Stimulated activated CD4-positive, alpha-beta T cell treated with anti-CD3 and anti-CD28 coated beads, Interleukin-4, amount 100 ng/mL, for 1 hour (primary cell): ENCODE data around the gene TRIM2.

Experiments
- DNase-seq: peaks from one replicate; pipeline ENCODE4 v3.0.0-alpha.2; 2020

The TRIM2 gene

DNA sequence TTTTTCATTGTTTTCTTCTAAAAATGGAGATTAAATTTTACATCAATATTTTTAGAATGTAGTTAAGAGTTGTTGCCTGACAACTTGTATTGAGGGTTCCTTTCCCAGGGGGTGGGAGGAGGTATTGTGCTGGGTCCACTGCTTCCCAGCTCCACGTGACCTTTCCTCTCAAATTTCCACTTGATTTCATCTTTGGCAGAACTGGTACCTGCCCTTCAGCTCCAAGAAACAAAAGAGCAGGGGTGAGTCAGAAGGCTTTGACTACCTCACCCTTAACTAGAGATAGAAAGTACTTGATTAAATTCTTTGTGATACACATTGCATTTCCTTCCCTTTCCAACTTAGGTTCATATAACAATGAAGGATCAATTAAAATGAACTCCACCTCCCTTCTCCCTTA is 19.7 kb downstream of the TRIM2 start:
- DNase-seq, result no peak

DNA sequence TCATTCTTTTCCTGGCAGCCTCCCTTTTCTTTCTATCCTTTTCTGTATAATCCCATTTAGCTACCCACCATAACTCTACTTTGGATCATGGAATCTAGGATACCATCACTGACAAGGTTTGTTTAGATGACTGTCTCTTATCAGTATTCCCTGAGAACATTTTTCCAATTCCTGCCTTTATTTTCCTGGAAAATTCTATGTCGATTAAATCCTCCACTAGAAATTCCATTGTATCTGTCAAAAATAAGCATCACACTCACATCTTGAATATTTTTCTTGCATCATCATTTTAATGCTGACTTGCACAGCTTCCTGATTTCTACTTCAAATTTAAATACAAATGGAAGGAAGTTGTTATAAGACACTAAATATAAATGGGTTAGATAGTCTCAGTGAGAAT is 20.2 kb downstream of the TRIM2 start:
- DNase-seq, result no peak

DNA sequence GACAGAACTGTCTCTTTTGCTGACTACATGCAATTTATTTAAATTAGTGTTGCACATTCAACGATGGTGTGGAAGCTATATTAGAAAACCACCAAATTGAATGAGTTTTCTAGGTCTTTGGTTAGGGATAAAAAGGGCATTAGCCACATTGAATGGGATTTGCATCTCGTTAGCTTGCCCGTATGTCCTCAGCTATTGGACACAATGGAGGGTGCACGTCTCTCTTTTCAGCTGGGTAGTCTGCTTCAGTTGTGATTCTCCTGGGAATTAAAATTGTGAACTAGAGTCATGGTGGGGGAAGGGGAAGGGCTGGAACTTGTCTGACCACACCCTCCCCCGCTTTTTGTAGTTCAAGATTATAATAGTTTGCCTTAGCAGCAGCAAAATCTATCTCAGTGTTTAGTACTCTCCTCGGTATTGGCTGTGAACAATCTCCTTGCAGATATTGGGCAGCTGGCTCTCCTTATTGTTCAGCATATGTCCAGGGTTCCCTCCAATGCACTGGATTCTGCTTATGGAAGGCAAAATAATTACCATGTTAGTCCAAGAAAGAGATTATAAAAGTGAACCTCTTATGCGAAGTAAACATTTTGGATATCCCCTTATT is 23.3 kb downstream of the TRIM2 start:
- no peak for DNase-seq

DNA sequence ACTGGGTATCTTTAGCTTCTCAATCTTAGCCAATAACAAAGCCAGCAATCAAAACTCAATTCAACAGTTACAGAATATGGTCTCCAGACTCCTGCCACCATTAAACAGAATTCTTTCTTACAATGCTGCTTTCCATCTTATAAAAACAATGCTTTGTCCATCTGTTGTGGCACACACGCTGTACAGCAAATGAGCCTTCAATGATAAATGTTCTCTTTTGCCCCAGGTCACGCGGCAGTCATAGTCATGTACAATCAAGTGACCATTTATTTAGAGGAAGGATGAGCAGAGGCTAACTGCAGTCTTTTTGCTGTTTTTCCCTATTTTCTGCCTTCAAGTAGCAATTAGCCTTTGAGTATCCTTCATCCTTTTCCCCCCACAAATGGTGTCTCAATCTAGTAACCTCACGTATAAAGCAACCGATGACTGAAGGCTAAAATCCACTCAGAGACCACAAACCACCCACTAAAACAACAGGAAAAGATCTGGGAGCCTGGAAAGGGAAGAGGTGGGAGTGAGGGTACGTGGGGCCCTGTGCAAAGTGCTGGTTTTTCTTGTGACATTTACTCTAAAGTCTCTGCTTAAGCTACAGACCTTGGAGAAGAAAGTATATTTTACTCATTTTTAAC is 24.4 kb downstream of the TRIM2 start:
- no peak for DNase-seq

DNA sequence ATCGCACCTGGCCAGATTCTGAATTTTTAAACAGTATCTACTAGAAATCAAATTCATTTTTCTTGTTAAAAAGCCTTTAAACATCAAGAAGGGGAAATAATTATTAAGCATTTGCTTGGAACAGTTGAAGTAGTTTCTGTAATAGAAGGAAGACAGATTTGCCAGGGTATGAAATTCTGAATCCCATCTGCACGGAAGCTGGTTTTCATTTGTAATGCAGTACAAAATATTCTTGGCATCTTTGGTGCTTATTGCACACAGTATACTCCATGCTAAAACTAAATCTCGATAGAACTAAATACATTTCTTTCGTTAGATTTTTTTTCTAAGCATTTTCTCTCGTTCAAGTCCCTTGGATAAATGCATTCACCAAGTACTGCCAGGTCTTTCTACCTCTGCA is 25.3 kb downstream of the TRIM2 start:
- DNase-seq, result no peak

DNA sequence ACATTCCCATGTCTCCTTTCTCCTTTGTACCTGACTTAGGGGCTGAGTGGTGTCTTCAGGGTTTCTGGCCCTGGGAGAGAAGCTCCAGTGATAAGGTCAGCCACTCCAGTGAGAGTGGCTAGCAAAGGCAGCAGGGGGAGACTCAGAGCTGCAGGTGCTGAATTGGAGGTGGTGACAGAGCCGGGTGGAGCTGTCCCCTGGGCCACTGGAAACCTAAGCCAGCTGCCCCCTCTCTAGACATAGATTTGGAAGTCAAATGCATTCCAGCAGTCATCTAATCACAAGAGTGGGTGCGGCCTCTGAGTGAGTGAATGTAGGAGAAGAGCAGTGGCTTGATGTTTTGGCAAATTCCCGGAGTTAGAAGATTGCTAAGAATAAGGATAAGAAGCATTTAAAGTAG is 28.5 kb downstream of the TRIM2 start:
- no peak for DNase-seq

DNA sequence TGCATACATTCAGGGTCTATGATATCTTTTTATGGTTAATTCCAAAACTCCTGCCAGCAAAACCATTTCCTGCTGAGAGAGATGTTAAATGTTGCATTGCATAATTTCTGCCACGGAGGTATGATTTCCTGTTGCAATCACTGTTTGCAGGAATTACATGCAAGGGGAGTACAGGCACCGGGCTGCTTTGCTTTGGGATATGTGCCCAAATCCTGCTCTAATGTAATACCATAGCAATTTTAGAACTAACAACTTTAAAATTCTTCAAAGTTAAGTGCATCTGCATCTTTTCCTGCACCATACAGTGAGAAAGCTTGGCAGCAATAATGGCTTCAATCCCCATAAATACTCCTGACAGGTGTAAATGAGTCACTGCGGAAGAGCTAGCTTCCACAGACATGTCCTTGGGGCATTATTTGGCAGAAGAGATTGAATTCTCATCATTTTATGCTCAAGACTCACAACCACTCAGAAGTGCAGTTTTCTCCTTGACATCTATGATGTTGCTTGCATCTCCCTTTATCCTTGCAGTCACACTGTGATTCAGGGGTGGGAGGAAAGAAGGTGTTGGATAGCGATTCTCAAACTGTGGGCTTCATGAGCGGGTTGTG is 29.6 kb downstream of the TRIM2 start:
- DNase-seq, result no peak

DNA sequence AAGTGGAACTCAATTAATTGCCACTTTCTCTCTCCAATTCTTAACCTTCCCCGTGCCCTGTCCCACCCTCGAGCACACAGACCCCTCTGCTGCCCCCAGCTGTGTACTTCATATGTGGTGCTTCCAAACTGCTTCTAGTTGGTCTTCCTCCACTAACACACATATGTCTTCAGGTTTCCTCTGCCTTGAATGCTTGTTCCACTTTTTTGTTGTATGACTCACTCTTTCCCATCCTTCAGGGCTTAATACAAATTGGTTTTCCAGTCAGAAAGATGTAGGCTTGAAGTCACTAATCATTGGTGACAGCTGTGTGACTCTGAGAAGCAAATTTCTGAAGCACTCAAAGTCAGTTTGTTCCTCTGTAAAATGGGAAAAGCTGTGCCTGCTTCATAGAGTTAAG is 30.6 kb downstream of the TRIM2 start:
- DNase-seq, result no peak

DNA sequence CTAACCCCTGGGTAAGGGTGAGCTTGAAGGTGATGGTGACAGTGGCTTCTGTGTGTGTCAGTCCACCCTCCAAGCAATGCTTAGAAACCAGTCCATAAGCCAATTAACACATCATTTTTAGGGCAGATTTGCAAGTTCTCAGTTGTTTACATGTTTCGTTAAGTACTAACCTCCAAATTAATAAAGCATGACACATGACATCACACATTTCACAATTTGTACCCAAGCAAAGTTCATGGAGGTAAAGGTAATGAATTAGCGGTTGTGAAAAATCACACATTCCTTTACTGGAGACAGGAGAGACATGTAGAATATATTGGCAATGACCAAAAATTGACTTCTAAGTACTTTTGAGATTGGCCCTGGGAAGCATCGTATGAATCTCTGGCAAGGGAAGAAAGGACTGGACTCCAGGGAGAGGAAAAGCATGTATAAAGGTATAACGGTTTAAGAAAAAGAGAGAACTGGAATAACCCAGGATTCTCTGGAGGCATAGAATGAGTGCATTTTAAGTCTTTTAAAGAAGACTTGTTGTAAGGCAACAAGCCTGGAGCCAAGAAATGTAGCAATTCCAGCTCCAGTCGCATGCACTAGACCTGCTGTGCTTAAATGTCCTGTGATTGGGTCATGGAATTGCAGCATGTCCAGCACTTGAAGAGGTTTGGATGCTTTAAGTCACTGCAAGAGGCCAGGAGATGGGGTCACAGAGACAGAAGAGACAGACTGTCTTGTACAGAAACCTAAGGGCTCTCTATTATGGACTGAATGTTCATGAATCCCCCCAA is 34.1 kb downstream of the TRIM2 start:
- DNase-seq, result no peak

DNA sequence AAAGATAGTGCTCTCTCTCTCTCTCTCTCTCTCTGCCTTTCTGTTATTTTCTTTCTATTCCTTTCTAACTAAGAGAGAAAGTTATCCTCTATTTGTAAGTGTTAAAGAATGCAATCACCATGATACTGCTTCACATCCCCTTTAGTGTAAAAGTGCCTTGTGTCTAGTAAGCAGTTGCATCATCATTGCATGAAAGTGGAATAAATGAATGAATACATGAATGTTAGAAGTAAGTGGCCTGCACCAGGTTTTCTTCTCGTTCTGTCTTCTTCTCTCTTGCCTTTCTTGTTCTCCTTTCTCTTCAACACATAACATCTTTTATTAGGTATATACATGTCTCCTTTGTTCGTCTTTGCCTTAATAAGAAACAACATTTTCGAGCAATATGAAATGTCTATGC is 35.2 kb downstream of the TRIM2 start:
- DNase-seq, result no peak

DNA sequence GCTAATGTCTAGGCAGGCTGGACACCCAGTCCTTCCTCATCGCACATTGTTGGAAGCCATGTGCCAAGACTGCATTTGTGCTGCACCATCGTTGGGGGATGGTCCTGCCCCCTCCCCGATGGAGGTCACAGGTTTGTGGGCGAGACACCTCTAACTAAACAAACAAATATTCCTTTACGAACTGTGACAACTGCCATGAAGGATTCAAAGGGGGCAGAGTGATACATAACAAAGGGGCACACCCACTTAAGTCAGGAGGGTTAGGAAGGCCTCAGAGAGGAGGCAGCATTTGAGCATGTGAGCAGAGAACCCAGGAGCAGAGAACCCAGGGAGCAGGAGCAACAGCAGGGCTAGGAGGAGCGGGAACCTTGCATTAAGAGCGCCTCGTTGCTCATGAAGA is 37.1 kb downstream of the TRIM2 start:
- no peak for DNase-seq

DNA sequence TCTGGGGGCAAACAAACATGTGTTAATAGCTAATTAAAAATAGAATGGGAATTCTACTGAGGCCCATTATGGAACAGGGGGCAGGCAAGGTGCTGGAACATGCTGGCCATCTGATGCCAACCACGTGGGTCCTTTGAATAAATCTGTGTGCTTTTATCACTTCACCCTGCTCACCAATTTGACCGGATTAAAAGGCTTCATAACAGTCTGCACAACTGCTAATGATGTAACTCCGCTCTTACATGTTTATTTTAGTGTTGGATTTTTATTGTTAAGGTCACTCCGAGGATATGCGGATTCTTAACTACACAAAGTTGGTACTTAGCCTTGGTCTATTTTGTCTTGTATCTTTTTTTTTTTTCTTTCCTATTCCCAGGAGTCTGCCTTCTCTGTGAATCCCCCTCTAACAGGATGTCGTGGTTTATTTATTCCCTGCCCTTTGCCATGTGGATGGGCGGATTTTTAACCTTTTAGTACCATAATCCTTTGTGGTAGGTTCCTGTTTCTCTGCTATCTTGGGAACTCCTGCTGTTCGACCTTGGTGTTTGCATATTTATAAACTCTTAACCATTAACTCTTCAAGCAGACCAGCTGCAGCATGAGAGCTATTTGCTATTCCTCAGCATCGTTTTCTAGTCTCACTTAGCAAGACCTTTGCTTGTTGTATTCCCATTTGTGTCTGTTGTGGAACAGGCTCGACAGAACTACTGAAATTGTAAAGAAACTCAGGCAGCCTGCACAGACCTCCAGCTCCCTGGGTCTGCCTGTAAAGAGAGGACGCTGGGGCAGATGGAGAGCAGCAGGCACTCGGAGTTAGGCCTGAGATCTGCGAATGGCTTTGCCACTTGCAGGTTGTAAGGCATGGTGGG is 38.0 kb downstream of the TRIM2 start:
- no peak for DNase-seq

DNA sequence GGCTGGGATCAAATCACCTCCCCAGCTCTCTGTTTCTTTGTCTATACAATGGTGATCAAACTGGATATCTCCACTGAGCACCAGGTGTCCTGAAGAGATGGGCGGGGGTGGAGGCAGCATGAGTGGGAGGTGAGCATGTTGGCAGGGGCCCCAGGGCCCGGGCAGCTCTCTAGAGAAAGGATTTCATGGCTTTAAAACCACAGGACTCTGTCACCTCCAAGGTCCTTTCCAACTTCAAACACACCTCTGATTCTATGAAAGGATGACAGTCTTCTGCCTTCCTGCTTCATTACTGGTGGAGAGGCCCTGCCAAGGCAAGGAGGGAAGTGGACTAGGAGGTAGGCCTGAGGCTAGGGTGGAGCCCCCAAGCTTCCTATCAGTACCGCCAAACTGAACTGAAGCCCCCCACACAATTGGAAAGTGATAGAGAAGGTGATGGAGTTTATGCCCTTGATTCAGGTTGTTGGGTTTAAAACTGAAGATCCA is 38.6 kb downstream of the TRIM2 start:
- DNase-seq, result no peak

DNA sequence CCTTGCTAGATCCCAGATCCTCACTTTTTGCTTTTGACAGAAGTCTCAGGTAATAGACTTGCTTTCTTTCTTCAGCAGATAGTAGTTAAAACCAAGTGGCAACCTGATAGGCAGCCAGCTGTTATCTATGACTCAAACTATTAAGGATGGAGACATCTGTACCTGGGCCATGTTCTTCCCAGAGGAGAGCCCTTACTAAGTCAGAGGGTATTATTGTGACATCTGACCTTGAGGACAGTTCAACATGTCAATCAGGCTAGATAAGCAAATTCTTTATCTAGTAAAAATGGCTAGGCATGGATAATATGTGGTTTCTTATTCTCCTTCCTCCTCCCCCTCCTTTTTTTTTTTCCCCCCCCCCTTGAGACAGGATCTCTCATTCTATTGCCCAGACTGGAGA is 39.2 kb downstream of the TRIM2 start:
- no peak for DNase-seq

DNA sequence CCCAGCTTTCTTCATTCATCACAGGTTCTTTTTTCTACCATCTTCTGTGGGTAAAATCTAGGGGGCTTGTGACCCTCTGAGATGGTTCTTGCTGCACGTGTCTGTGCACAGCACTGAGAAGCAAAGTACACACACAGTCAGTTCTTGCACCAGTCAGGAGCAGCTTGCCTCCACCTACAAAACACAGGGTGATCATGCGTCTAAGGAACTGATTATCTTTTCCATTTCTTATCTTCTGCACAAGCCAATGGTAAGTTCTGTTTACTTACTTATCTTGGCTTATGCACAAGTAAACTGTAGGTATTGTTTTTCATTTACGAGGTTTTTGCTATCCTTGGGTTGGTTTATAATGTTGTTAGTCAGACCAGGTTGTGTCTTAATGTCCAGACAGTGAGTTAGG is 40.7 kb downstream of the TRIM2 start:
- DNase-seq, result no peak

DNA sequence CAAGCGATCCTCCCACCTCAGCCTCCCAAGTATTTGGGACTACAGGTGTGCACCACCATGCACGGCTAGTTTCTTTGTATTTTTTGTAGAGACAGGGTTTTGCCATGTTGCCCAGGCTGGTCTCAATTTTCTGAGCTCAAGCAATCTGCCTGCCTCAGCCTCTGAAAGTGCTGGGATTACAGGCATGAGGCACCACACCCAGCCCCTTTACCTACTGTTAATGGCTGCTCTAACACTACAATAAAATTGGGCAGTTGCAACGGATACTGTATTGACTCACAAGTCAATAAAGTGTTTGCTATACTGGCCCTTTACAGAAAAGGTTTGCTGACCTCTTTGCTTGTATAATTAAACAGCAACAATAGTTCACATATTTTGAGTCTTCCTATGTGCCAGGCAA is 41.5 kb downstream of the TRIM2 start:
- no peak for DNase-seq

DNA sequence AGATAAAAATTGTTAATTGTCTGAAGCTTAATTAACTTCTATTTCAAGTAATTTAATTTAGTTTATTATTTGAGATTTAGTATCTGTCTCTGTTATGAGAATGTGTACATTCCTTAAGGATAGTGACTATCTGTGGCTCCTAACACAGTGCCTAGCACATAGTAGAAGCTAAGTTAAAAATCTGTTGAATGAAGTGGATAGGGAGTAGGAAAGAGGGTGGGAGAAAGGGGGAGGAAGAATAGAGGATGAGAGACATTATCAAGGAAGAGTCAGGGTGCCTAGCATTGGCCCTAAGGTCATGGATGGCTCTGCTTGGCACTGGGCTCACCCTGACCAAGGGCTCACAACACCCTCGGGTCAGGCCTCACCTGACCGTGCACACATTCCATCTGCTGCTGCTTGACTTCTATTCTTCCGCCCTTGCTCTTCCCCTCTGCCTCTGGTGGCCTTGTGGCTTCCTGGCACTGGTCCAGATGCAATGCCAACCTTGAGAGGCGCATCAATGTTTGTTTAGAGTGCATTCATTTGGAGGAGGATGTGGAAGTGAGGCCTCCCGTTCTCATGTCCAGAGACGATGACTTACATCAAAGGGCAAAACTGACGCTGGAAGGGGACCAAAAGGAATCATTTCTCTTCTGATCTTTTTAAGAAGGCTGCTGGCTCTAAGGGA is 42.3 kb downstream of the TRIM2 start:
- DNase-seq, result no peak

DNA sequence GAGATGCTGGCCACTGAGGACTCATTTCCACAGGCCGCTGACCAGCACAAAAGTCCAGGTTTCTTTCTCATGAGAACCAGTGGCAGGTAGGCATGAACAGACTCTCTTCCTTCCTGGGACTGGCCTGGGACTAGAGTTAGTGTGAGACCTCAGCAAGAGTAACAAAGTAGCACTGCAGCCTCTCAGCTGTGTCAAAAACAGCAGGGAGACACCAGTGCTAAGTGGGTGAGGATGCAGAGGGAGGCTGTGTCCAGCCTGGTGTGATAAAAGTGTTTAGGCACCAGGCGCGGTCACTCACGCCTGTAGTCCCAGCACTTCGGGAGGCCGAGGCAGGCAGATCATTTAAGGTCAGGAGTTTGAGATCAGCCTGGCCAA is 42.9 kb downstream of the TRIM2 start:
- DNase-seq, result no peak

DNA sequence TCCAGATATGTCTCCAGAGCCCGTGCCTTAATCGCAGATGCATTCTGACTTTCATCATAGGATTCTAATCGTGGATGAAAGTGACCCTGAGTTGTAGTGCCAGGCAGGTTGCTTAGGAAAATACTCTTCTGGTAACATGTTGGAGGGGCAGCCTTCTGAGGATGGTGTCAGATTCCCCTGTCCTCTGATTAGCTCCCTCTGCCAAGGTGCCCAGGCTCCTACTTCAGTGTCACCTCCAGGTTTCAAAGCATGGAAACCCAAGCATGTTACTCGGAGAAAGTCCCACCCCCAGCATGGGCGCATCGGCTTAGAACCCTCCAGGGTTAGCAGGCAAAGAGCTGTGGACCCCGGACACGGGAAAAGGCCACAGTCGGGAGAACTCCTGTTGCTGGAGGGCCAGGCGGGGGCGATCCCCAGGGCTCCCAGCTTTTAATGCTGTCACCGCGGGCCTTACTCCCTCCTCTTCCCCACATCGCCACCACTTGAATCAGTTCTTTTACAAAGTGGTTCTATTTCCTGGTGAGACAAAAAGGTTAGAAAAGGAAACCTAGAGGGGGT is 44.5 kb downstream of the TRIM2 start:
- no peak for DNase-seq

DNA sequence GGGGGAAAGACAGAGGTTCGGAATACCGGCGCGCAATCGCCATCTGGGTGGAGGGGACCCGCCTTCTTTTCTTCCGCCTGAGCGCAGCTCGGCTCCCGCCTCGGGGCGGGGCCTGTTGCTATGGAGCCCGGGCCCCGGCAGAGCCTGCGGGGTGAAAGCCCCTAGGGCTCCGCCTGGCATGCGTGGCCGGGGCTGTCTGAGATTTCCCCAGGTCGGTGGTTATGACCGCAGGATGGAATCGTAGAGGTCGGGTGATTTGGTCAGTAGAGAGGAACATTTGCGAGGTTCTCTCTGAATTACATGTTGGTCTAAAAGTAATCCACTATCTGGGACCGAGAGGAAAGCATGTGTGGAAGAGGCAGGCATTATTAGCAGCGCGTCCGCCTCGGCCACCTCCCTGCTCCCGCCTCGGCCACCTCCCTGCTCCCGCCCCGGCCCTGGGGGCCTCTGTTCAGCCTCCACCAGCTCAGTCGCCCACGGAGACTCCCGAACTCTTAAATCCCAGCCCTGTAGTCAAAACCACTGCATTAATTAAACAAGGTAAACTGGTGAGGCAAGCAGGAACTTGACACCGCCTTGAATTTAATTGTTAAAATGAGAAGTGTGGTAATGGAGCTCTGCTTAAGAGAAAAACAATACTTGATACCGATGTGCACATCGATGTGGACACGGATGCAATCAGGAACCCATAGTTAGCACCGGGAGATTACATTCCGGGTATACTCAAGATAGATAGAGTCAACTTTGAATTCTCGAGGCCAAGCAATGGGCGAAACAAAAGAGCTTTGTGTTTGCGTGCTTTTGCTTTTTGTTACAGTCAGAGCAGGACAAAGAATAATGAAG is 45.2 kb downstream of the TRIM2 start:
- DNase-seq, result peak; percentile 86

DNA sequence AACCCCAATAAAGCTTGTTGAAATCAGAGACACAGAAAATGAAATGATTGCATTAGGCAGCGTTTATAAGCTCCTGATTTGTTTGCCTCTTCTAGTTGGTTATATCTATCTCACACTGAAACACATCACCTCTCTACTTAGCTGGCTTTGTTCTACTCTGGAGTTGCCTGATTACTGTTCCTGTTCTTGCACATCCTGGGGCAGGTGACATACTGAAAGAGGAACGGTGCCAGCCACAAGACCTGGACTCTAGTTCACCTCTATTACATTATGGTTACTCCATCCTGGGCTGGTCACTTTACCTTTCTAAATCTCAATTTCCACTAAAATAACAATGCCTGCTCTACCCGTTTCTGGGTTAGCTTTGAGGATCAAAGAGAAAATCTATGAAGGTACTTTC is 47.9 kb downstream of the TRIM2 start:
- no peak for DNase-seq
